HCT116 (cell line): ENCODE data around the gene GSG1L. TPM values are rescaled to one million over a fixed set of nuclear protein-coding genes. Genes with fewer than 3 reads are reported as not detected.

ENCODE experiments used
- ATAC-seq: fragments of 200-7000 bp; cut with Tn5 transposase; 2 replicates; pipeline ENCODE4 v1.9.1; 2020; ENCODE audit warnings: mild to moderate bottlenecking, moderate library complexity
- BruUV-seq: library from RNA; stranded (reverse); fragments of 400-500 nt; replicated peaks from 2 replicates; lab custom pipeline; 2021; lab: Mats Ljungman, UMichigan
- CTCF ChIA-PET: fragments of 300-600 bp; sonication (Branson Sonifier 250); formaldehyde crosslinking; loops from one replicate; lab custom pipeline; 2021; ENCODE audit warnings: antibody characterized with exemption; lab: Charles Lee
- POLR2A ChIA-PET: fragments of 300-600, 350-600 bp; sonication (Branson Sonifier 250); formaldehyde crosslinking; loops from one replicate; lab custom pipeline; 2021; ENCODE audit warnings: antibody characterized with exemption; lab: Charles Lee
- RAD21 ChIA-PET, 2 experiments: fragments of 300-600 bp; sonication (Branson Sonifier 250); formaldehyde crosslinking; loops; one replicate each; lab custom pipeline; 2023; ENCODE audit warnings: low total read pairs in 2 of 2; ENCODE audit not compliant: uncharacterized antibody in 2 of 2, unreplicated experiment in 2 of 2, low non-redundant PET in 1 of 2; lab: Charles Lee
- DNase-seq: peaks from one replicate; pipeline ENCODE4 v3.0.0-alpha.2; 2010; ENCODE audit warnings: low read depth, low spot score
- H2AFZ ChIP-seq: fragments of 200-600 bp; shearing (Covaris generic), sonication (generic); 2 replicates; pipeline ENCODE4 v1.6.1; 2017; ENCODE audit warnings: low read depth, mixed run types, mixed read lengths, antibody characterized with exemption, low read length; ENCODE audit not compliant: poor library complexity, severe bottlenecking
- H3K27ac ChIP-seq: 2 replicates; pipeline ENCODE4 v1.5.1; 2012; ENCODE audit warnings: low read depth, low read length
- H3K27me3 ChIP-seq: fragments of 200-600 bp; sonication (generic); 2 replicates; pipeline ENCODE4 v1.6.1; 2016; ENCODE audit warnings: mixed run types, low read length, mixed read lengths; ENCODE audit not compliant: insufficient read depth
- H3K36me3 ChIP-seq, 2 experiments: fragments of 200-500 bp in 1 of 2; fragments of 200-600 bp in 1 of 2; sonication (Bioruptor generic) in 1 of 2; sonication (generic) in 1 of 2; 2 replicates each; pipeline versions ENCODE4 v1.5.1 to v1.6.1; 2014 to 2016; ENCODE audit warnings: low read length in 2 of 2, inconsistent platforms in 1 of 2, mixed read lengths in 1 of 2, mixed run types in 1 of 2; ENCODE audit not compliant: insufficient read depth in 2 of 2, control insufficient read depth in 1 of 2
- H3K4me1 ChIP-seq, 2 experiments: fragments of 200-600 bp in 1 of 2; sonication (generic) in 1 of 2; 2 replicates each; pipeline versions ENCODE4 v1.5.1 to v1.6.1; 2012 to 2017; ENCODE audit warnings: low read length in 2 of 2, inconsistent platforms in 1 of 2, mild to moderate bottlenecking in 1 of 2, mixed read lengths in 1 of 2, mixed run types in 1 of 2, moderate library complexity in 1 of 2; ENCODE audit not compliant: insufficient read depth in 2 of 2, control insufficient read depth in 1 of 2
- H3K4me2 ChIP-seq: fragments of 200-600 bp; sonication (generic); 2 replicates; pipeline ENCODE4 v1.6.1; 2017; ENCODE audit warnings: mixed run types, low read length, mixed read lengths
- H3K4me3 ChIP-seq, 2 experiments: fragments of 200-600 bp in 1 of 2; sonication (generic) in 1 of 2; replicated peaks in 1 of 2; 2 replicates each; pipeline ENCODE4 v1.5.1; 2011 to 2016; ENCODE audit warnings: low read length in 2 of 2, control low read depth in 1 of 2, low read depth in 1 of 2, mild to moderate bottlenecking in 1 of 2, mixed read lengths in 1 of 2, mixed run types in 1 of 2
- H3K79me2 ChIP-seq: fragments of 200-600 bp; sonication (generic); 2 replicates; pipeline ENCODE4 v1.6.1; 2017; ENCODE audit warnings: mild to moderate bottlenecking, mixed run types, low read length, moderate library complexity, mixed read lengths; ENCODE audit not compliant: insufficient read depth
- H3K9ac ChIP-seq: fragments of 200-600 bp; sonication (generic); 2 replicates; pipeline ENCODE4 v1.6.1; 2016; ENCODE audit warnings: low read length, mixed read lengths
- H3K9me2 ChIP-seq: fragments of 200-600 bp; sonication (generic), shearing (Covaris generic); 2 replicates; pipeline ENCODE4 v1.6.1; 2017; ENCODE audit warnings: mixed run types, mild to moderate bottlenecking, moderate library complexity; ENCODE audit not compliant: insufficient read depth
- H3K9me3 ChIP-seq, 2 experiments: fragments of 200-500 bp in 1 of 2; fragments of 200-600 bp in 1 of 2; sonication (Bioruptor generic) in 1 of 2; sonication (generic) in 1 of 2; 2 replicates each; pipeline ENCODE4 v1.6.1; 2014 to 2017; ENCODE audit warnings: low read length in 2 of 2, mixed read lengths in 2 of 2, inconsistent platforms in 1 of 2, low read depth in 1 of 2, mild to moderate bottlenecking in 1 of 2, mixed run types in 1 of 2, moderate library complexity in 1 of 2; ENCODE audit not compliant: control insufficient read depth in 1 of 2, insufficient read depth in 1 of 2
- H4K20me1 ChIP-seq: fragments of 200-600 bp; sonication (generic), shearing (Covaris generic); 2 replicates; pipeline ENCODE4 v1.6.1; 2017; ENCODE audit warnings: mixed run types, mild to moderate bottlenecking, moderate library complexity; ENCODE audit not compliant: insufficient read depth
- ATF3 ChIP-seq: IDR thresholded peaks from 2 replicates; pipeline ENCODE4 v1.6.1; 2012
- CBX3 ChIP-seq: IDR thresholded peaks from 2 replicates; pipeline ENCODE4 v1.6.1; 2012; ENCODE audit warnings: low read depth
- CTCF ChIP-seq, 3 experiments: fragments of 200-600 bp in 1 of 3; sonication (generic) in 1 of 3; IDR thresholded peaks in 2 of 3; conservative IDR thresholded peaks in 1 of 3; 2 replicates each; pipeline ENCODE4 v1.5.1; 2012 to 2017; ENCODE audit warnings: low read depth in 2 of 3, low read length in 2 of 3, antibody characterized with exemption in 1 of 3, borderline replicate concordance in 1 of 3, control low read depth in 1 of 3, mild to moderate bottlenecking in 1 of 3, mixed read lengths in 1 of 3, mixed run types in 1 of 3, moderate library complexity in 1 of 3; ENCODE audit not compliant: insufficient read depth in 1 of 3
- ELF1 ChIP-seq: IDR thresholded peaks from 2 replicates; pipeline ENCODE4 v1.6.1; 2012; ENCODE audit warnings: low read depth, borderline replicate concordance
- EZH2 ChIP-seq: fragments of 200-600 bp; sonication (generic); IDR thresholded peaks from 2 replicates; pipeline ENCODE4 v1.6.1; 2017; ENCODE audit warnings: antibody characterized with exemption, mixed run types
- EZH2phosphoT487 ChIP-seq: fragments of 200-600 bp; IDR thresholded peaks from 2 replicates; pipeline ENCODE4 v1.6.1; 2018; ENCODE audit warnings: antibody characterized with exemption, borderline replicate concordance
- FOSL1 ChIP-seq: IDR thresholded peaks from 2 replicates; pipeline ENCODE4 v1.6.1; 2012; ENCODE audit warnings: low read depth
- JUND ChIP-seq: IDR thresholded peaks from 2 replicates; pipeline ENCODE4 v1.6.1; 2012
- RAD21 ChIP-seq: IDR thresholded peaks from 2 replicates; pipeline ENCODE4 v1.6.1; 2012; ENCODE audit warnings: low read depth, mild to moderate bottlenecking
- REST ChIP-seq: IDR thresholded peaks from 2 replicates; pipeline ENCODE4 v1.6.1; 2012; ENCODE audit warnings: low read depth
- SRF ChIP-seq: IDR thresholded peaks from 2 replicates; pipeline ENCODE4 v1.6.1; 2012; ENCODE audit warnings: low read depth
- TCF7L2 ChIP-seq: IDR thresholded peaks from 2 replicates; pipeline ENCODE4 v1.7.0; 2011; ENCODE audit warnings: borderline replicate concordance, inconsistent platforms; ENCODE audit not compliant: insufficient read depth, insufficient read length; ENCODE audit errors: extremely low read depth
- YY1 ChIP-seq: IDR thresholded peaks from 2 replicates; pipeline ENCODE4 v1.6.1; 2011; ENCODE audit warnings: low read length, low read depth, moderate library complexity, mild to moderate bottlenecking; ENCODE audit not compliant: insufficient replicate concordance; ENCODE audit errors: extremely low read depth
- ZBTB33 ChIP-seq: IDR thresholded peaks from 2 replicates; pipeline ENCODE4 v1.6.1; 2011; ENCODE audit warnings: mild to moderate bottlenecking, low read length, moderate library complexity; ENCODE audit not compliant: insufficient replicate concordance; ENCODE audit errors: extremely low read depth
- ZFX ChIP-seq: fragments of 450-650 bp; IDR thresholded peaks from 2 replicates; pipeline ENCODE4 v1.6.1; 2017
- ZNF274 ChIP-seq: fragments of 200-500 bp; sonication (Bioruptor generic); IDR thresholded peaks from 2 replicates; pipeline ENCODE4 v1.6.1; 2014; ENCODE audit warnings: mild to moderate bottlenecking, low read depth, low read length, inconsistent platforms
- intact Hi-C: fragments of 100-400 bp; cut with micrococcal nuclease; formaldehyde crosslinking; loops from 2 replicates; pipeline ENCODE4 v1.10.0; 2022
- total RNA-seq: library from RNA; stranded (reverse); gene quantifications from one replicate; pipeline ENCODE4 v1.2.1, GENCODE V29; 2021; ENCODE audit not compliant: unreplicated experiment

The GSG1L gene
- total RNA-seq, 1 experiment from 2014 or later = not detected

- TF ChIP-seq ZBTB33 (no peak), ZNF274 (no peak), ELF1 (no peak), RAD21 (no peak), ZFX (no peak), EZH2 (no peak), YY1 (no peak), ATF3 (no peak), SRF (no peak)
These were observed 270.8 kb downstream of the GSG1L start (continued) for GRCh38 chr16:27792486-27793248.

GRCh38 chr16:27791404-27791719 lies 272.2 kb downstream of the GSG1L start:
- intact Hi-C loops = loop anchor here (10.0 kb wide), 1 partner anchor 123 kb away; no protein-coding TSS in a partner anchor
- H3K4me1 ChIP-seq = no peaks in the 10 kb centered on the region
- BruUV-seq = no TSS peak
- no peaks in the 10 kb centered on the region for H4K20me1 ChIP-seq
- no peaks in the 10 kb centered on the region for H3K36me3 ChIP-seq
- no peaks in the 10 kb centered on the region for H3K79me2 ChIP-seq
- H3K4me2 ChIP-seq = no peak overlapping the region
- H3K9ac ChIP-seq = no peak overlapping the region
- no peak overlapping the region for H3K4me3 ChIP-seq
- H3K27ac ChIP-seq = no peak overlapping the region
- H3K9me2 ChIP-seq = no peaks in the 10 kb centered on the region
- RAD21 ChIA-PET = no interaction called here
- POLR2A ChIA-PET = no interaction called here
- CTCF ChIA-PET = no interaction called here
- H2AFZ ChIP-seq = no peak overlapping the region
- no peak for DNase-seq
- H3K27me3 ChIP-seq = peaks cover 21% of the 10 kb centered on the region; the same call in 1 of the 2 replicates
- H3K9me3 ChIP-seq = no peaks in the 10 kb centered on the region
- ATAC-seq = no peak
- TF ChIP-seq EZH2phosphoT487 (no peak), CTCF (IDR thresholded peaks at IDR 0.05 in 2 of 3, conservative IDR thresholded peaks at IDR 0.05 in 1 of 3; ENCODE audit: borderline replicate concordance in 1 of 3, insufficient read depth in 1 of 3, low read depth in 2 of 3, low read length in 2 of 3) (no peak), CBX3 (no peak), REST (no peak), TCF7L2 (no peak), FOSL1 (no peak), JUND (no peak), ZNF274 (no peak)
